MG63 (cell line): ENCODE measurements around the gene GPR78. TPM values are rescaled to one million over a fixed set of nuclear protein-coding genes. Genes with fewer than 3 reads are reported as not detected.

Experiments
- total RNA-seq: library from RNA; depleted of rRNA; stranded (reverse); fragments of >200 nt; shearing (Covaris generic); gene quantifications from 2 replicates; pipeline ENCODE4 v1.2.3, GENCODE V29; 2014; ENCODE audit warnings: low replicate concordance; rRNA removed

Gene GPR78
- total RNA-seq, 1 experiment from 2014 or later = 0.33 TPM

Other genes starting within 250 kb of the GPR78 start
- 20.3 and 33.2 TPM in 2 replicates for gene ACOX3, start 139.7 kb upstream of the GPR78 start, total RNA-seq
- gene TRMT44, start 139.6 kb upstream of the GPR78 start, total RNA-seq = 3.2 and 13.4 TPM in 2 replicates
- 1.1 TPM in 1 of 2 replicates, not detected in the other for gene CPZ, start 12.4 kb downstream of the GPR78 start, total RNA-seq